Adrenal gland (tissue), 5 donors: ENCODE measurements around the gene PALM2AKAP2.

Experiments used
- CTCF ChIP-seq, 6 experiments: fragments of 450-650 bp in 4 of 6; fragments of 200-600 bp in 2 of 6; sonication (generic) in 1 of 6; IDR thresholded peaks; 1 replicate in 5 of 6; 2 replicates in 1 of 6; pipeline versions ENCODE4 v1.5.1 to v1.8.0; 2016 to 2021; ENCODE audit warnings: antibody characterized with exemption in 6 of 6, mild to moderate bottlenecking in 2 of 6, moderate library complexity in 1 of 6
- POLR2A ChIP-seq, 2 donors: fragments of 450-650 bp; IDR thresholded peaks; one replicate each; pipeline ENCODE4 v1.6.1; 2017; ENCODE audit warnings: antibody characterized with exemption in 2 of 2, mild to moderate bottlenecking in 2 of 2, moderate library complexity in 1 of 2
- donor health status: DM: no; HTN: no; CAD: no.

GRCh38 chr9:109826559-109826958 lies 46.6 kb downstream of the PALM2AKAP2 start:
- TF ChIP-seq CTCF (IDR thresholded peaks at IDR 0.05) (no peak), POLR2A (IDR thresholded peaks at IDR 0.05) (no peak)
